ENCODE data around the gene RIN3.

- no peak for TF ChIP-seq REST (IDR thresholded peaks at IDR 0.05)
- TF ChIP-seq CTCF (IDR thresholded peaks at IDR 0.05; ENCODE audit: low read depth, low read length, missing input control): no peak
- TF ChIP-seq SP1 (IDR thresholded peaks at IDR 0.05): no peak
- TF ChIP-seq TAF1 (conservative IDR thresholded peaks at IDR 0.05): no peak
- TF ChIP-seq RXRA (IDR thresholded peaks at IDR 0.05): no peak
- TF ChIP-seq ATF3 (IDR thresholded peaks at IDR 0.05): no peak
- no peak for TF ChIP-seq JUND (IDR thresholded peaks at IDR 0.05)
- TF ChIP-seq MAX (IDR thresholded peaks at IDR 0.05): no peak
- no peak for TF ChIP-seq RAD21 (IDR thresholded peaks at IDR 0.05)
- TF ChIP-seq GABPA (IDR thresholded peaks at IDR 0.05 in 1 of 2, conservative IDR thresholded peaks at IDR 0.05 in 1 of 2): no peak
- TF ChIP-seq HNF4G (IDR thresholded peaks at IDR 0.05): no peak
- TF ChIP-seq FOXA2 (IDR thresholded peaks at IDR 0.05): no peak
- no peak for TF ChIP-seq YY1 (IDR thresholded peaks at IDR 0.05)
- no peak for TF ChIP-seq ZBTB33 (IDR thresholded peaks at IDR 0.05)
Observed at GRCh38 chr14:92633724-92634123, 120.1 kb downstream of the RIN3 start.

All from liver (tissue), 3 donors.